Limb (tissue), 2 donors: Measurements from ENCODE around the gene SYT3.
"Not testable (repeated sequence)": the region's sequence is repeated elsewhere in the genome, so short reads cannot be mapped to it uniquely, and the experiment has no call there.

Experiments
- DNase-seq, 2 donors: peaks; one replicate each; pipeline ENCODE4 v3.0.0-alpha.2; 2016; ENCODE audit errors: extremely low spot score in 2 of 2

SYT3 gene

DNA sequence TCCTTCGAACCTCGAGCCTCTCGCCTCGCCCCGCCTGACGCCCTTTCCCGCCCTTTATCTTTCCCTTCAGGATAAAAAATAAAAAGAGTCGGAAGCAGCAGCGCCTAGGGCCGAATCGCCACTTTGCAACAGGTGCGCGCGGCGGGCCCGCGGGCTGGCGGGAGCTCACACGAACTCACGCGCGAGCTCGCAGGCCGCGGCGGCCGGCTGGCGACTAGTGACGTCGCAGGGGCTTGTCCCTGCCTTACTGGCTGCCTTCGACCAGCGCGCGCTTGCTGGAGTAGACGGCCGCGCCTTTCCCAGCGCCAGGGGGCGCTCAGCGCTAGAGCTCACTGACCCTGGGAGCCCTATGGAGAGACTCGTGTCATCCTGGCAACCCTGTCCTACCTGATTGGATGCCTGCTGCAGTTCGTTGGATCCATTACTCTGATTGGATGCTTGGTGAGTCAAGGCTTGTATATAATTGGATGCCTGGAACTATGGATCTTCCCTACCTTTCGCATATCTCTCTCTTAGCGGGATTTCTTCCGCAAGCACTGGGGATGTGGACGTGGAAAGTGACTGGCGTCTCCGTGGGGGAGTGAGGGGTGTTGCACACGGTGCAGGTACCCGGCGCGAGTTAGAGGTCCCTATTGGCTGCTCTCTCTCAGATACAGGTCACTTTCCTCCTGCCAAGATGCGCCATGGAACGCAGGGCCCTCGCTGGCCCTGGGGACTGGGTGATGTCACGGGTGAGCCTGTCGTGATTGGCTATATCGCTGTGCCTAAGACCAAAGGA, 33.4 kb downstream of the SYT3 start:
- peak in 1 of 2 donors; percentile 31 for DNase-seq

DNA sequence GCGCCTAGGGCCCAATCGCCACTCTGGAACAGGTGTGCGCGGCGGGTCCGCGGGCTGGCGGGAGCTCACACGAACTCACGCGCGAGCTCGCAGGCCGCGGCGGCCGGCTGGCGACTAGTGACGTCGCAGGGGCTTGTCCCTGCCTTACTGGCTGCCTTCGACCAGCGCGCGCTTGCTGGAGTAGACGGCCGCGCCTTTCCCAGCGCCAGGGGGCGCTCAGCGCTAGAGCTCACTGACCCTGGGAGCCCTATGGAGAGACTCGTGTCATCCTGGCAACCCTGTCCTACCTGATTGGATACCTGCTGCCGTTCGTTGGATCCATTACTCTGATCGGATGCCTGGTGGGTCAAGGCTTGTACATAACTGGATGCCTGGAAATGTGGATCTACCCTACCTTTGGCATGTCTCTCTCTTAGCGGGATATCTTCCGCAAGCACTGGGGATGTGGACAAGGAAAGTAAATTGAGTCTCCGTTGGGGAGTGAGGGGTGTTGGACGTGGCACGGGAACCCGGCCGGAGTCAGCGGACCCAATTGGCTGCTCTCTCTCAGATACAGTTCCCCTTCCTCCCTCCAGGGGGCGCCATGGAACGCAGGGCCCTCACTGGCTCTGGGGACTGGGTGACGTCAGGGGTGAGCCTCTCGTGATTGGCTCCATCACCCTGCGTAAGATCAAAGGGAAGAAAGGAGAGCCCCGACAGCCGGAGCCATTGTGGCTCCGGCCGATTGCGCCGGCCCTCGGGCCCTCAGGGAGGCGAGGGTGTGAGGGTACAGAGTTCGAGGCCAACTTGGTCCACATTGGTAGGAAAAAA, 35.2 kb downstream of the SYT3 start:
- not testable (repeated sequence) for DNase-seq

- DNase-seq = no peak
These were observed 36.7 kb downstream of the SYT3 start for GRCh38 chr19:50602935-50603334.

- DNase-seq = no peak
These were observed 37.2 kb downstream of the SYT3 start for GRCh38 chr19:50602496-50602895.

DNA sequence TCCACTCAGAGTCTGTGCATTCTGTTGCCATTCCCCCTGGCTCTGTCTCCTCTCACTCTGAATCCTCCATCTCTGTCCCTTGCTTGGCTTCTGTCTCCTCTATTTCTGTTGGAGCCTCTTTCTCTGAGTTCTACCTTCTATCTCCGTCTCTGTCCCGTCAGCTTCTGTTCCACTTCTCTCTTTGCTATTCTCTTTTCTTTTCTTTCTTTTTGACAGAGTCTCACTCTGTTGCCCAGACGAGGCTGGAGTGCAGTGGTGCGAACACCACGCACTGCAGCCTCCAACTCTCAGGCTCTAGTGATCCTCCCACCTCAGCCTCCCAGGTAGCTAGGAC, 37.6 kb downstream of the SYT3 start:
- no peak for DNase-seq

DNA sequence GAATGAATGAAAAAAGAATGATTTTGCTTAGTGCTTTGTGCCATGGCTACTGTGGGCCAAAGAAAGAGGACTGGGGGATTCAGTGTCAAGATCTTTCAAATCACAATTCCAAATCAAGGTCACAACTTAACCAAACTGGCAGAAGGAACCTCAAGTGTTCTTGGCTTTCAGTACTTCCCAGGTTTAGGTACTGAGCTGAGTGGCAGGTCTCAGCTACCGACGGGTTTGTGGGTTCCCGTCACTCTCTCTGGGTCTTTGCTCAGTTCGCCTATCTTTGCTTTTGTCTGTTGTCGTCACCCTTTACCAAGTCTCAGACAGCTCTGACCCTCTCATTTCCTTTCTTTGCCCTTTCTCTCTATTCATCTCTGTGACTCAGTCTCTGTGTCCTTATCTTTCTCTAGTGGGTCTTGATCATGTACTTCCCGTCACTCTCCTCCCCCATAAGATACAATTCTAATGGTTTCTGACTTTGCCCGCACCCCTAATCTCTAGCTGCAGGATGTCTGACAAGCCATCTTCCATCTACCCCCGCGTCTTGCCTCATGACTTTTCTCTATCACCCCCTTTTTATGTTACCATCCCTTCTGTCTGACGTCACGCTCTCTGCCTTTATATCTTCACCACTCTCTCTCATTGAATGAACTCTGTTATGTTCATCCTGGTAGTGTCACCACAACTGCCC, 38.1 kb downstream of the SYT3 start:
- DNase-seq = no peak

DNA sequence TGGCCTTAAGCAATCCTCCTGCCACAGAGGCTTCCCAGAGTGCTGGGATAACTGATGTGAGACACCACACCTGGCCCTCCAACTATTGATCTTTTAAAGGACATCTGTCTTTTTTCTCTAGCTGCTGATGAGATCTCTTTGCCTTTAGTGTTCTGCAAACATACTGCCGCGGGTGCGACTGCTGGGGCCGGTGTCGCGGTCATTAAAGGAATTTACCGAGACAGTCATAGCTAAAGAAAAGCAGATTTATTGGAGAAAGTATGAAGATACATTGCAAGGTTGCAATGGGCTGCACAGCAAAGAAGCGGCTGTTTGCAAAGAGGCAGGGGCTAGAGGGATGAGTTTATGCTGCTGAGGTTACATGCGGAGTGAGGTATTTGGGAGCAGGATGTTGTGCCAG, 40.3 kb downstream of the SYT3 start:
- DNase-seq = no peak

GRCh38 chr19:50590191-50590590, 49.5 kb downstream of the SYT3 start:
- DNase-seq = no peak

DNA sequence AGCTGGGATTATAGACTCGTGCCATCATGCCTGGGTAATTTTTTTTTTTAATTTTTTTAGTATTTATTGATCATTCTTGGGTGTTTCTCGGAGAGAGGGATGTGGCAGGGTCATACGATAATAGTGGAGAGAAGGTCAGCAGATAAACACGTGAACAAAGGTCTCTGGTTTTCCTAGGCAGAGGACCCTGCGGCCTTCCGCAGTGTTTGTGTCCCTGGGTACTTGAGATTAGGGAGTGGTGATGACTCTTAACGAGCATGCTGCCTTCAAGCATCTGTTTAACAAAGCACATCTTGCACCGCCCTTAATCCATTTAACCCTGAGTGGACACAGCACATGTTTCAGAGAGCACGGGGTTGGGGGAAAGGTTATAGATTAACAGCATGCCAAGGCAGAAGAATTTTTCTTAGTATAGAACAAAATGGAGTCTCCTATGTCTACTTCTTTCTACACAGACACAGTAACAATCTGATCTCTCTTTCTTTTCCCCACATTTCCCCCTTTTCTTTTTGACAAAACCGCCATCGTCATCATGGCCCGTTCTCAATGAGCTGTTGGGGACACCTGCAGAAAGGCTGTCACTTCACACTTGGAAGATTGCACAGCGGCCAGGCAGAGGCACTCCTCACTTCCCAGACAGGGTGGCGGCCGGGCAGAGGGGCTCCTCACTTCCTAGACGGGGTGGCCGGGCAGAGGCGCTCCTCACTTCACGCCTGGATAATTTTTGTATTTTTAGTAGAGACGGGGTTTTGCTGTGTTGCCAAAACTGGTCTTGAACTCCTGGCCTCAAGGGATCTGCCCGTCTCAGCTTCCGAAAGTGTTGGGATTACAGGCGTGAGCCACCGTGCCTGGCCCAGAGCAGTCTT, 57.7 kb downstream of the SYT3 start:
- DNase-seq = not testable (repeated sequence)

DNA sequence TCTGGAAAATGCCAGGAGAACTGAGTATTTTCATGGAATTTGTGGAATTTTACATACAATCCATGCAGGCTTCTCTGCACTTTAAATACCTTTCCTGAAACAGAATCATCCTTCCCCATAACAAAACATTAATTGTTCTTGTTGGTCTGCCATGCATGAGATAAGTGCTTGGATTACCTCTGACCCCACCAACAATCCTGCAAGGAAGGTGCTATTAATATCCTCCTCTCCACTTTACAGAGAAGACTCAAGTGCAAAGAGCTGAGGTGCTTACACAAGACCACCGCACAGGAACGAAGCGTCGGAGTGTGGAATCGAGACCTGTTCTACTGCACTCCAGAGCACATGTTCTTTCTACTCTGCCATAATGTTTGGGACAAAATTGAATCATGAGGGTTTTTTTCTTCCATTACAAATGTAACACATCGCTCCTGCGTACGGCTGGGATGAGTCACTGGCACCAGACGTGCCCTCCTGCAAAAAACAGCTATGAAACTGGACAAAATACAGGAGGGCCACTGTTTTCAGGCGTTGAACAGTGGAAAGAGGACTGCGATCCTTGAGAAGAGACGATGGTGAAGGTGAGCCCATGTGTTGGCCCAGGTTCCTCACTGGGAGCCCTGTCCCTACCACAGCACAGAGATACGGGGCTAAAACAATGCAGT, 58.6 kb downstream of the SYT3 start:
- no peak for DNase-seq

DNA sequence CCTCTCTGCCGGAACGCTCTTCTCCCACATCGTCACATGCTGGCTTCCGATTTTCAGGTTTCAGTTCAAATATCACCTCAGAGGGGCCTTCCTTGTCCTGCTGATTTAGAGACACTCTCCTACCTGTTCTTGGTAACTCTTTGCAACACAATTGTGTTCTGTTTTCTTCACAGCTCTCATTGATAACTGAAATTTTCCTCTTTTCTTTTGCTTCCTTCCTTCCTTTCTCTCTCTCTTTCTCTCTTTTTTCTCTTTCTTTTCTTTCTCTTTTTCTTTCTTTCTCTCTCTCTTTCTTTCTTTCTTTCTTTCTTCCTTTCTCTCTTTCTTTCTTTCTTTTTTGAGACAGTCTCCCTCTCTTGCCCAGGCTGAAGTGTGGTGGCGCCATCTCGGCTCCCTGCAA, 59.4 kb downstream of the SYT3 start:
- DNase-seq = no peak

GRCh38 chr19:50576769-50577168, 62.9 kb downstream of the SYT3 start:
- not testable (repeated sequence) for DNase-seq

DNA sequence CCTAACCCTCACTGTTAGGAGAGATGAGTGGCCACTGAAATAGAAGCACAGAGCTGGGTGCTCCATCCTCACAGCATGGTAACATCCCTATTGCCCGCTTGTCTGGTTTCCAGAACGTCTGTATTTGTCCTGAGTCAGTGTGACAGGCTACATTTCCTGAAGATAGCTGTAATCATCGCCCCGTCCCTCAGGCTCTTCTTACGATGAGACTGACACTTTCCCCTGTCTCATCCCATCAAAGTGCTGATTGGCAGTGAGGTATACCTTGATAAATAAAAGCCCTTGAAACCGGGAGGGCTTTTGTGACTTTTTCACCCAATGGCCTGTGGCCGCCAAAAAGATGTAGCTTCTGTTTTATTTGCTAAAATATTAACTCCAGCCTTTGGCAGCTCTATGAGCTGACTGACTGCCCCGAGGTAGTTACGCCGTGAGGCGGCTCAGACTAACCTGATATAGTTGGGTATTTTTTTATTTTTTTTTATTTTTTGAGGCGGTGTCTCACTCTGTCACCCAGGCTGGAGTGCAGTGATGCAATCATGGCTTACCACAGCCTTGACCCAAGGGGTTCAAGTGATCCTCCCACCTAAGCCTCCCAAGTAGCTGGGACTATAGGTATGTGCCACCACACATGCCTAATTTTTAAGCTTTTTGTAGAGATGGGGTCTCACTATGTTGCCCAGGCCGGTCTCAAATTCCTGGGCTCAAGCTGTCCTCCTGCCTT, 65.8 kb downstream of the SYT3 start:
- no peak for DNase-seq
